SK-N-SH (cell line): ENCODE data around the gene RNFT2. TPM values are rescaled to one million over a fixed set of nuclear protein-coding genes. Genes with fewer than 3 reads are reported as not detected.

Source experiments
- CTCF ChIA-PET: fragments of 300-600, 350-600 bp; formaldehyde crosslinking; extraction: SDS; loops from one replicate; lab custom pipeline; 2021; lab: Yijun Ruan, JAX
- POLR2A ChIA-PET: fragments of 350-600 bp; sonication (Branson Sonifier 250); formaldehyde crosslinking; extraction: SDS; loops from one replicate; lab custom pipeline; 2020; ENCODE audit warnings: antibody characterized with exemption, inconsistent platforms; lab: Yijun Ruan, JAX
- DNase-seq: peaks from one replicate; pipeline ENCODE4 v3.0.0; 2012
- H2AFZ ChIP-seq: fragments of 200-600 bp; sonication (generic); 2 replicates; pipeline ENCODE4 v1.8.1; 2016; ENCODE audit warnings: antibody characterized with exemption, mild to moderate bottlenecking, low read depth
- H3F3A ChIP-seq: fragments of 200-600 bp; sonication (generic); replicated peaks from 2 replicates; pipeline ENCODE3; 2016; ENCODE audit warnings: antibody characterized with exemption, mild to moderate bottlenecking; ENCODE audit not compliant: insufficient read depth
- H3K27ac ChIP-seq, 2 experiments: fragments of 200-500 bp in 1 of 2; fragments of 200-600 bp in 1 of 2; sonication (Bioruptor generic) in 1 of 2; sonication (generic), shearing (Covaris generic) in 1 of 2; 2 replicates each; pipeline versions ENCODE4 v1.5.1 to v1.6.1; 2014 to 2016; ENCODE audit warnings: low read depth in 2 of 2, inconsistent platforms in 1 of 2, low read length in 1 of 2, mild to moderate bottlenecking in 1 of 2, mixed read lengths in 1 of 2
- H3K27me3 ChIP-seq: fragments of 200-600 bp; sonication (generic), shearing (Covaris generic); 2 replicates; pipeline ENCODE4 v1.6.1; 2016; ENCODE audit warnings: mixed run types; ENCODE audit not compliant: insufficient read depth
- H3K36me3 ChIP-seq, 2 experiments: fragments of 200-500 bp in 1 of 2; fragments of 200-600 bp in 1 of 2; sonication (Bioruptor generic) in 1 of 2; sonication (generic) in 1 of 2; replicated peaks in 1 of 2; 2 replicates each; pipeline versions ENCODE3 to v1.5.1; 2014 to 2016; ENCODE audit warnings: low read length in 1 of 2, mild to moderate bottlenecking in 1 of 2; ENCODE audit not compliant: insufficient read depth in 2 of 2, control insufficient read depth in 1 of 2
- H3K4me1 ChIP-seq, 2 experiments: fragments of 200-500 bp in 1 of 2; fragments of 200-600 bp in 1 of 2; sonication (Bioruptor generic) in 1 of 2; sonication (generic), shearing (Covaris generic) in 1 of 2; 2 replicates each; pipeline versions ENCODE4 v1.5.1 to v1.6.1; 2014 to 2016; ENCODE audit warnings: low read depth in 1 of 2, low read length in 1 of 2, mixed run types in 1 of 2; ENCODE audit not compliant: insufficient read depth in 2 of 2, control insufficient read depth in 1 of 2
- H3K4me2 ChIP-seq: fragments of 200-600 bp; sonication (generic), shearing (Covaris generic); 2 replicates; pipeline ENCODE4 v1.6.1; 2017; ENCODE audit warnings: mixed run types
- H3K4me3 ChIP-seq, 2 experiments: fragments of 200-500 bp in 1 of 2; fragments of 200-600 bp in 1 of 2; sonication (Bioruptor generic) in 1 of 2; sonication (generic), shearing (Covaris generic) in 1 of 2; 2 replicates each; pipeline versions ENCODE4 v1.5.1 to v1.8.1; 2014 to 2016; ENCODE audit warnings: low read depth in 2 of 2, inconsistent platforms in 1 of 2, low read length in 1 of 2, mild to moderate bottlenecking in 1 of 2, mixed read lengths in 1 of 2, moderate library complexity in 1 of 2
- H3K79me2 ChIP-seq: fragments of 200-600 bp; sonication (generic); 2 replicates; pipeline ENCODE4 v1.8.1; 2017; ENCODE audit warnings: mild to moderate bottlenecking; ENCODE audit not compliant: insufficient read depth
- H3K9ac ChIP-seq: fragments of 200-600 bp; sonication (generic); 2 replicates; pipeline ENCODE4 v1.6.1; 2017; ENCODE audit warnings: mixed run types
- H3K9me2 ChIP-seq: fragments of 200-600 bp; sonication (generic); 2 replicates; pipeline ENCODE4 v1.6.1; 2017; ENCODE audit warnings: mixed run types
- H3K9me3 ChIP-seq: fragments of 200-600 bp; sonication (generic); 2 replicates; pipeline ENCODE4 v1.6.1; 2017; ENCODE audit warnings: mixed run types, mild to moderate bottlenecking, moderate library complexity
- H4K20me1 ChIP-seq: fragments of 200-600 bp; sonication (generic); 2 replicates; pipeline ENCODE4 v1.6.1; 2017; ENCODE audit warnings: mild to moderate bottlenecking, mixed run types; ENCODE audit not compliant: insufficient read depth
- JUND ChIP-seq: IDR thresholded peaks from 2 replicates; pipeline ENCODE4 v1.4.0; 2012
- MEF2A ChIP-seq: IDR thresholded peaks from 2 replicates; pipeline ENCODE4 v1.4.0; 2012; ENCODE audit warnings: low read depth, borderline replicate concordance
- POLR2AphosphoS5 ChIP-seq: IDR thresholded peaks from 2 replicates; pipeline ENCODE4 v1.6.1; 2012; ENCODE audit warnings: low read depth, low read length
- RFX5 ChIP-seq: IDR thresholded peaks from 2 replicates; pipeline ENCODE4 v1.6.1; 2012; ENCODE audit warnings: mild to moderate bottlenecking, improper control_type of control experiment, low read length
- TEAD4 ChIP-seq: IDR thresholded peaks from 2 replicates; pipeline ENCODE4 v1.4.0; 2012; ENCODE audit warnings: mild to moderate bottlenecking, borderline replicate concordance; ENCODE audit not compliant: insufficient read depth
- WGBS: methylation state at CpG from one replicate; pipeline ENCODE4 v1.1.6; 2017; ENCODE audit warnings: low lambda C conversion rate; 5-methylcytosine and 5-hydroxymethylcytosine counted together
- polyA plus RNA-seq, 3 experiments: library from polyadenylated mRNA; depleted of rRNA; stranded (reverse); fragments of >200 nt; gene quantifications; 2 replicates each; pipeline ENCODE4 v1.2.3, GENCODE V29; 2012
- TF ChIP-seq, protein P1 (sequence below): IDR thresholded peaks from 2 replicates; pipeline ENCODE4 v1.6.1; 2012; ENCODE audit warnings: mild to moderate bottlenecking, low read depth, low read length, moderate library complexity
- TF ChIP-seq, protein P2 (sequence below): fragments of 150-350 bp; IDR thresholded peaks from 2 replicates; pipeline ENCODE4 v1.6.1; 2017; ENCODE audit warnings: antibody characterized with exemption, low read length, low read depth, borderline replicate concordance
- TF ChIP-seq, protein P3 (sequence below): IDR thresholded peaks from 2 replicates; pipeline ENCODE4 v1.4.0; 2012; ENCODE audit warnings: low read depth

Gene RNFT2
- polyA plus RNA-seq, 1 of the 3 experiments (the other 2 are of a cell fraction) = 3.8 TPM

DNA sequence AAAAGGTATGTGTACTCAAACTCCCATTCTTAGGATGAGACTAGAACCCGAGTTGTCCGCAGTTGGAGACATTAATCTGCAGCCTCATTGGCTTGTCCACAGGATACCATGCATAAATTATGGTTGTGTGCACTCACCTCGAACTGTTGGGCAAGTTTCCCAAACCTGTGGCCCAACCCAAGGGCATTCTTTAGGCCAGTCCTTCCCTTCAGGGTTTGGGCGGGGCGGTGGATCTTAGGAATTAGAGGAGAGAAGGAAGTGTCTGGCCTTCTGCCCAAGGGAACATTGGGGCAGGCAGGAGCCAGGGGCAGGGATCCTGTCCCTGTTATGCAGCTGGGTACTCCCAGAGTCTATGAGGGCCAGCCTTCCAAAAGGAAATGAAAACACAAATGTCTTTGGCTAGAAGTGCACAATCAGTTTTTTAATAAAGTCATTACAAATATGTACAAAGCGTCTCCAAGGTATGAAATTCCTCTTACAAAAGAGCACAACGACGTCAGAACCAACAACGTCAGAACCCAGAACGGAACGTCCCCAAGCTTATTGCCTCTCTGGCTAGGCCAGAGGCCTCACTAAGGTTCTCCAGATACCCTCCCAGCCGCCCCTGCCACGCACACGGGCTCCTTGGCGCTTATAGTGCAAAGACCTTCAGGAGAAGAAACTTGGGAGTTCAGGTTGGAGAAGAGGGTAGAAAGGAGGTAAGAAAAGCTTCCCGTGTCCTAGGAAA is 117.8 kb downstream of the RNFT2 start:
- no peak overlapping the region for H2AFZ ChIP-seq
- no peaks in the 10 kb centered on the region for H3K36me3 ChIP-seq
- H3K27ac ChIP-seq = no peak overlapping the region
- no peaks in the 10 kb centered on the region; the same call in 1 of the 2 replicates for H3K27me3 ChIP-seq
- H3K9ac ChIP-seq = no peak overlapping the region
- H3K4me1 ChIP-seq = peaks cover 0 to under 1% of the 10 kb centered on the region in 2 experiments; a peak in 1 of 4 replicates
- no peaks in the 10 kb centered on the region for H3K9me2 ChIP-seq
- no peak overlapping the region for H3K4me3 ChIP-seq
- 85% methylated on average over 16 of the region's 16 CpGs for WGBS
- no peaks in the 10 kb centered on the region for H4K20me1 ChIP-seq
- no peaks in the 10 kb centered on the region for H3K9me3 ChIP-seq
- DNase-seq = no peak
- ChIA-PET CTCF (interaction anchor here (1.5 kb wide), 1 partner anchor 41 kb away, joined by 3 read pairs; no protein-coding TSS in a partner anchor), POLR2A (no interaction called here)
- H3K79me2 ChIP-seq = no peaks in the 10 kb centered on the region
- TF ChIP-seq JUND = no peak
- TF ChIP-seq, protein P1, sequence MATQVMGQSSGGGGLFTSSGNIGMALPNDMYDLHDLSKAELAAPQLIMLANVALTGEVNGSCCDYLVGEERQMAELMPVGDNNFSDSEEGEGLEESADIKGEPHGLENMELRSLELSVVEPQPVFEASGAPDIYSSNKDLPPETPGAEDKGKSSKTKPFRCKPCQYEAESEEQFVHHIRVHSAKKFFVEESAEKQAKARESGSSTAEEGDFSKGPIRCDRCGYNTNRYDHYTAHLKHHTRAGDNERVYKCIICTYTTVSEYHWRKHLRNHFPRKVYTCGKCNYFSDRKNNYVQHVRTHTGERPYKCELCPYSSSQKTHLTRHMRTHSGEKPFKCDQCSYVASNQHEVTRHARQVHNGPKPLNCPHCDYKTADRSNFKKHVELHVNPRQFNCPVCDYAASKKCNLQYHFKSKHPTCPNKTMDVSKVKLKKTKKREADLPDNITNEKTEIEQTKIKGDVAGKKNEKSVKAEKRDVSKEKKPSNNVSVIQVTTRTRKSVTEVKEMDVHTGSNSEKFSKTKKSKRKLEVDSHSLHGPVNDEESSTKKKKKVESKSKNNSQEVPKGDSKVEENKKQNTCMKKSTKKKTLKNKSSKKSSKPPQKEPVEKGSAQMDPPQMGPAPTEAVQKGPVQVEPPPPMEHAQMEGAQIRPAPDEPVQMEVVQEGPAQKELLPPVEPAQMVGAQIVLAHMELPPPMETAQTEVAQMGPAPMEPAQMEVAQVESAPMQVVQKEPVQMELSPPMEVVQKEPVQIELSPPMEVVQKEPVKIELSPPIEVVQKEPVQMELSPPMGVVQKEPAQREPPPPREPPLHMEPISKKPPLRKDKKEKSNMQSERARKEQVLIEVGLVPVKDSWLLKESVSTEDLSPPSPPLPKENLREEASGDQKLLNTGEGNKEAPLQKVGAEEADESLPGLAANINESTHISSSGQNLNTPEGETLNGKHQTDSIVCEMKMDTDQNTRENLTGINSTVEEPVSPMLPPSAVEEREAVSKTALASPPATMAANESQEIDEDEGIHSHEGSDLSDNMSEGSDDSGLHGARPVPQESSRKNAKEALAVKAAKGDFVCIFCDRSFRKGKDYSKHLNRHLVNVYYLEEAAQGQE = no peak
- TF ChIP-seq RFX5 = no peak
- no peak for TF ChIP-seq POLR2AphosphoS5
- TF ChIP-seq, protein P2, sequence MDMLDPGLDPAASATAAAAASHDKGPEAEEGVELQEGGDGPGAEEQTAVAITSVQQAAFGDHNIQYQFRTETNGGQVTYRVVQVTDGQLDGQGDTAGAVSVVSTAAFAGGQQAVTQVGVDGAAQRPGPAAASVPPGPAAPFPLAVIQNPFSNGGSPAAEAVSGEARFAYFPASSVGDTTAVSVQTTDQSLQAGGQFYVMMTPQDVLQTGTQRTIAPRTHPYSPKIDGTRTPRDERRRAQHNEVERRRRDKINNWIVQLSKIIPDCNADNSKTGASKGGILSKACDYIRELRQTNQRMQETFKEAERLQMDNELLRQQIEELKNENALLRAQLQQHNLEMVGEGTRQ = no peak
- TF ChIP-seq MEF2A = no peak
- H3K4me2 ChIP-seq = no peak overlapping the region
- H3F3A ChIP-seq = no peaks in the 10 kb centered on the region

DNA sequence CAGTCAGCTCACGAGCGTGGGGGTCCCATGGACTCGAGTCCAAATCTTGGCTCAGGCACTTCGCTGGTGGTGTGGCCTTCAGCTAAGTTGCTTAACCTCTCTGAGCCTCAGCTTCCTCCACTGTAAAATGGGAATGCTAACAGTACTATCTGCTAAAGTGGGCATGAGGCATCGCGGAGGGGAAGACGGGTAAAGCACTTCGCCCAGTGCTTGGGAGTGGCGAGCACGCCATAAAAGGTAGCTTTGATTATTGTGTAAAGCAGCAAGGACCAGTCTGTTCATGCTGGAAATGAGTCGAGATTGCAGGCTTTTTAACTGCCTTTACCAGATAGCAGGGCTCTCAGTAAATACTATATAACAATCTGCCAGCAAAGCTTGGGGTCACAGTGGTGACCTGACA is 118.6 kb downstream of the RNFT2 start:
- H3K79me2 ChIP-seq = no peaks in the 10 kb centered on the region
- POLR2A ChIA-PET = no interaction called here
- H3K4me3 ChIP-seq = no peak overlapping the region
- H3K4me1 ChIP-seq = peaks cover 0 to 8% of the 10 kb centered on the region in 2 experiments; a peak in 1 of 4 replicates
- H3K27me3 ChIP-seq = no peaks in the 10 kb centered on the region; the same call in 1 of the 2 replicates
- no peak overlapping the region for H2AFZ ChIP-seq
- no peak overlapping the region for H3K9ac ChIP-seq
- no peak overlapping the region for H3K27ac ChIP-seq
- no peak for DNase-seq
- no peaks in the 10 kb centered on the region for H3F3A ChIP-seq
- WGBS = 73% methylated on average over 9 of the region's 11 CpGs
- no peaks in the 10 kb centered on the region for H3K9me3 ChIP-seq
- no peaks in the 10 kb centered on the region for H3K36me3 ChIP-seq
- H3K4me2 ChIP-seq = no peak overlapping the region
- CTCF ChIA-PET = interaction anchor here (1.5 kb wide), 1 partner anchor 40 kb away, joined by 3 read pairs; no protein-coding TSS in a partner anchor
- no peaks in the 10 kb centered on the region for H3K9me2 ChIP-seq
- TF ChIP-seq POLR2AphosphoS5 = no peak
- no peak for TF ChIP-seq TEAD4
- TF ChIP-seq, protein P3, sequence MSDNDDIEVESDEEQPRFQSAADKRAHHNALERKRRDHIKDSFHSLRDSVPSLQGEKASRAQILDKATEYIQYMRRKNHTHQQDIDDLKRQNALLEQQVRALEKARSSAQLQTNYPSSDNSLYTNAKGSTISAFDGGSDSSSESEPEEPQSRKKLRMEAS = no peak
- TF ChIP-seq, all 33 proteins: peak for 0
- no peaks in the 10 kb centered on the region for H4K20me1 ChIP-seq
